IPS-11a (cell line): ENCODE data around the gene SMCO1.
A peak's percentile ranks its signal among the peaks of the same experiment; 100 is the strongest.
"Not testable (repeated sequence)": the region's sequence is repeated elsewhere in the genome, so short reads cannot be mapped to it uniquely, and the experiment has no call there.

Source experiments
- H3K4me3 ChIP-seq: one replicate; pipeline ENCODE4 v1.5.1; 2013; ENCODE audit warnings: low read depth, low read length, control low read depth

SMCO1 gene

DNA sequence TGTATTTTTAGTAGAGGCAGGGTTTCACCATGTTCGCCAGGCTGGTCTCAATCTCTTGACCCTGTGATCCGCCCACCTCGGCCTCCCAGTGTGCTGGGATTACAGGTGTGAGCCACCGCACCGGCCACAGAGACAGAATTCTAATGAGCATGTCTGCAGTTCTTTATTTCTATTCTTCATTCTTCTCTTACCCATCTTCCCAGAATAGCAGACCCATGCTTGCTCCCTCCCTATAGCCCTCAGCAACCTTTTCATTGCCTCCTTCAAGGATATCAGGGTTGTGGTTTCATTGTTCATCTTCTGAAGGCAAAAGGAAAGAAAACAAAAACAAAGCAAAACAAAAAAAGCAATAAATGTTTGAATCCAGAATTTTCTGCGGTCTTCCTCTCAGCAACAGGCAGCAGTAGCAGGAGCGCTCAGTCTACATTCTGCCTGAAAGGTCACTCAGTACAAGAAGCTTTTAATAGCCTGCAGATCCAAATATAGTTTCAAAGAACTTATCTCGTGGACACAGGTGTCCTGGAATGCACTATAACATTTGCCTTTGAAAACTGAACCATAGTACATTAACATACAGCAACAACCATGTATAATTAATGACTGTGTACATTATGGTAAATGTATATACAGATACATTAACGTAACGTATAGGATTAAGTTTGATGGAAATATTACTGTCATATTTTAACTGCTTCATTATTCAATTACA is at the start of gene SMCO1:
Gene SMCO1 (minus strand): TSS at position 434 of the 709 bp plus-strand sequence. CDS start 137 bp downstream, at position 297.
- no peak within 1 kb of the TSS for H3K4me3 ChIP-seq

- H3K4me3 ChIP-seq = no peak overlapping the region
These were observed 48.6 kb upstream of the SMCO1 start for GRCh38 chr3:196563721-196564225.

DNA sequence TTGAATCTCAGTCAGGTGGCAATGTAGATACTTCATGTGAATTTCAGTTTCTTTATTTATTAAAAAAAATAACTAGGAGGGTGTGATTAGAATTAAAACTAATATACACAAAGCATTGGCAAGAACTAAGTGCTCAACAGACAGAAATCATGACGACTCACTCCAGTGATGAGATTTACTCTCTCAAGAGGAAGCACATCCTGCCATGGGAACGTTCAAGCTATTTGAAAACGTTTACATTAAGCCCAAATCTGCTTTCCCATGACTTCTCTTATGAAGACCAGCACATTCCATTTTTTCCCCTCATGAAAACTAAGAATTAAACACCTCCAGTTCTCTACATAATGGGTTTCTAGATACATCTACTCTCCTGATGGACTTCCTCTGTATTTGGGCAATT is 44.7 kb upstream of the SMCO1 start:
- H3K4me3 ChIP-seq = no peak overlapping the region

DNA sequence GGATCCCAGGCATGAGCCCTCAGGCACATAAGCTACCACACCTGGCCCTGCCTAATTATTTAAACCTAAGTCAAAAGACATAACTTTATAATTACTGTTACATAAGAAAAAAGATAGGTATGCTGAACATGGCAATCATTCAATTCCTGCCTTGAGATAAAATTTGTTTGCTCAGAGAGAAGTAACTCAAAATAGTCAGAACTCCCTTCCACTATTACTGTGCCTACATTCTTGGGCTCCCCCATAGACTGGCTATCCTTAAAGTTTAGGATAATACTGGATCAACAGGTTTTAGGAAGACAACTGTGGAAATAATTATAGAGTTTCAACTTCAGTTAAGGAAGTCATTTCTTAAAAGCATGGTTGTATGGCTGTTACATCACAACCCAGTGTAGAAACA is 43.3 kb upstream of the SMCO1 start:
- no peak overlapping the region for H3K4me3 ChIP-seq

DNA sequence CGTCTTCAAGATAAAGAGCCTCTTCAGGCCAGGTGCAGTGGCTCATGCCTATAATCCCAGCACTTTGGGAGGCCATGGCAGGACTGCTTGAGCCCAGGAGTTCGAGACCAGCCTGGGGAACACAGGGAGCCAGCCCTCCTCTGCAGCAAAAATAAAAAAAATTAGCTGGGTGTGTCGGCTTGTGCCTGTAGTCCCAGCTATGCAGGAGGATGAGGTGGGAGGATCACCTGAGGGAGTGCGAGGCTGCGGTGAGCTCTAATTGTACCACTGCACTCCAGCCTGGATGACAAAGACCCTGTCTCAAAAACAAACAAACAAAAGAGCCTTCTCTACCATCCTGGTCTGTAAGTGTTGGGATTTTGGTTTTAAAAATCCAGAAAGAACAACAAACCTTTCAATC is 42.1 kb upstream of the SMCO1 start:
- no peak overlapping the region for H3K4me3 ChIP-seq

DNA sequence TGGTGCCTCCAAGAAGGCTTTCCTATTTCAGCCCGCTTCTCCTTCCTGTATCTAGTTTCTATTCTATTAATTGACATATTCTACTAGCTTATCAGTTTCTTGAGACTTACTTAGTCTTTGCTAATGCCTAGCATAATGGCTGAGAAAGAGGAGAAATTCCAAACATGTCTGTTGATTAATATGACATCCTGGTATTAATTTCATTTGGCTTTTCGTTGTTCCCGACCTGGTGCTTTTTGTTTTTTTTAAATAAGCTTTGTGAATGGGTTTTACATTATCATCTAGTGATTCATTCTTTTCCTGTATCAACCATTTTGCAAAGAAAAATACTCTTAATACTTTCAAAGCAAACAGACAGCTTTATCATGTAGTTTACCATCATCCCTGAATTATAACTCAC is 40.1 kb upstream of the SMCO1 start:
- no peak overlapping the region for H3K4me3 ChIP-seq

- no peak overlapping the region for H3K4me3 ChIP-seq
These were observed 39.1 kb upstream of the SMCO1 start for GRCh38 chr3:196554205-196554604.

DNA sequence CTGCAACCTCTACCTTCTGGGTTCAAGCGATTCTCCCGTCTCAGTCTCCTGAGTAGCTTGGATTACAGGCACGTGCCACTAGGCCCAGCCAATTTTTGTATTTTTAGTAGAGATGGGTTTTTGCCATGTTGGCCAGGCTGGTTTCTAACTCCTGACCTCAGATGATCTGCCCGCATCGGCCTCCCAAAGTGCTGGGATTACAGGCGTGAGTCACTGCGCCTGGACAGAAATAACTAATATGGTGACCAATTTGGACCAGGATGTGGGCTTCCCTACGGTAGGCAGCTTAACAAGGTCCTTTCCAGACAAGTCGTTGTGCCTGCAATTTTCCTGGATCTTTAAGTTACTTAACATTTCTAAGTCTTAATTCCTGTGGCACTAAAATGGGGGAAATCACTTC is 38.4 kb upstream of the SMCO1 start:
- H3K4me3 ChIP-seq = no peak overlapping the region

DNA sequence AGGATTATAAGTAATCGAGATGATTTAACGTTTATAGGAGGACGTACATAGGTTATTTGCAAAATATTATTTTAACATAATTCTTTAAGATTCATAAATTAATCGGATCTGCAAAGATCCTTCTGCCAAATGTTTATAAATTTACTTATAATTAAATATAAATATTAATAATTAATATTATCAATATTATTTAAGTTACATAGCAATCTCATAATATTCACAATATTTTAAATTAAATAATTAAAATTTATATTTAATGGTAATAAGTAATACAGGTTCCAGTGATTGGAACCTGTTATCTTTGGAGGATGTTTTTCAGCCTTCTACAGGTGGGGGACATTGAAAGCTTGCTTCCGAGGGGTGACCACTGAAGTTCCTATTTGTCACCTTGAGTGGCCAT is 37.1 kb upstream of the SMCO1 start:
- no peak overlapping the region for H3K4me3 ChIP-seq

DNA sequence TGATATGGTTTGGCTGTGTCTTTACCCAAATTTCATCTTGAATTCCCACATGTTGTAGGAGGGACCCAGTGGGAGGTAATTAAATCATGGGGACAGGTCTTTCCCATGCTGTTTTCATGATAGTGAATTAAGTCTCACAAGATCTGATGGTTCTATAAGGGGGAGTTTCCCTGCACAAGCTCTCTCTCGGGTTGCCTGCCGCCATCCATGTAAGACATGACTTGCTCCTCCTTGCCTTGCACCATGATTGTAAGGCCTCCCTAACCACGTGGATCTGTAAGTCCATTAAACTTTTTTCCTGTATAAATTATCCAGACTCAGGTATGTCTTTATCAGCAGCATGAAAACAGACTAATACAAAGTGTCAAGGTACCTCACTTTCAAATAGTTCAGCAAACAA is 35.0 kb upstream of the SMCO1 start:
- not testable (repeated sequence) for H3K4me3 ChIP-seq

GRCh38 chr3:196549312-196549711 is 34.2 kb upstream of the SMCO1 start:
- H3K4me3 ChIP-seq = not testable (repeated sequence)

DNA sequence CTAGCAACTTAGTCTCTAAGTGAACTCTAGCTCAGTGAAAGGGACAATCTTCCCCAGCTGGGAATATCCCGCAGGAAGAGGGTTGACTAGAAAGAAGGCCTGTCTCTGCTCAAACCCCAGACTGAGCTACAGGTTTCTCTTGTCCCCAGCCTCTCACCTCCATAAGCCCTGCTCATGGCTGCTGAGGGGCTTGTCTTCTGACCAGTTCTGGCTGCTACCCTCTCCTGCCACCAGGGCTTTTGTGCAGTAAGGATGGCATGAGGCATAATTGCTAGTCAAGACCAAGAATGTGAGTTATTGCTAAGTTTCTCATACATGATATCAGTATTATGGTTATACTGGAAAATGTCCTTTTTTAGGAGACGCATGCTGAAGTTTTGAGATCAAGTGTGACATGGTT is 31.9 kb upstream of the SMCO1 start:
- no peak overlapping the region for H3K4me3 ChIP-seq

GRCh38 chr3:196546537-196546936 is 31.4 kb upstream of the SMCO1 start:
- H3K4me3 ChIP-seq = no peak overlapping the region

- no peak overlapping the region for H3K4me3 ChIP-seq
These were observed 29.4 kb upstream of the SMCO1 start for GRCh38 chr3:196544491-196544992.

- H3K4me3 ChIP-seq = no peak overlapping the region
These were observed 26.7 kb upstream of the SMCO1 start for GRCh38 chr3:196541684-196542445.

DNA sequence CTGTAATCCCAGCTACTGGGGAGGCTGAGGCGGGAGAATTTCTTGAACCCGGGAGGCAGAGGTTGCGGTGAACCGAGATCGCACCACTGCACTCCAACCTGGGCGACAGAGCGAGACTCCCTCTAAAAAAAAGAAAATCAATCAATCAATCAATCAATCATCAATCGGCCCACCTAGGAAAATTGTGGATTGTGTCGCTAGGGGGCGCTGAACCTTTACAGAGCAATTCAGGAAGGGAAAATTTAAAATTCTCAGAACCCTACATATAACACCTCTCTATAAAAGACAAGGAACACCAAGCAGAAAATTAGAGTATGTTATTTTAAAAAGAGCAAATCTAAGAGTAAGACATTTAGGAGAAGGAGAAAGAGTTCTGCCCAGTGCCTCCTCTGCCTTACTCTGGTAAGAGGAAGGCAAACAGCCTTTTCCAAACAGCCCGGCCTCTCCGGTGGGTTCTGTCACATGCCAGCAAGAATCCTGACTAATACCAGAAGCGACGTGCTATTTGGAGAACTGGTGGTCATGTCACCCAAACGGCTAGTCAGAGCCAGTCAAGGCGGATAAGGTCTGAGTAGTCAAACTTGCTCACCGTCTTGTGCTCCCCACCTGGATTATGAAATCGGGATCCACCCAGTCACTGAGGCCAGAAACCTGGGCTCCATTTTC is 22.3 kb upstream of the SMCO1 start:
- no peak overlapping the region for H3K4me3 ChIP-seq

GRCh38 chr3:196533260-196533681 is 18.1 kb upstream of the SMCO1 start:
- H3K4me3 ChIP-seq = no peak overlapping the region

- no peak overlapping the region for H3K4me3 ChIP-seq
These were observed 16.3 kb upstream of the SMCO1 start for GRCh38 chr3:196531418-196531817.

DNA sequence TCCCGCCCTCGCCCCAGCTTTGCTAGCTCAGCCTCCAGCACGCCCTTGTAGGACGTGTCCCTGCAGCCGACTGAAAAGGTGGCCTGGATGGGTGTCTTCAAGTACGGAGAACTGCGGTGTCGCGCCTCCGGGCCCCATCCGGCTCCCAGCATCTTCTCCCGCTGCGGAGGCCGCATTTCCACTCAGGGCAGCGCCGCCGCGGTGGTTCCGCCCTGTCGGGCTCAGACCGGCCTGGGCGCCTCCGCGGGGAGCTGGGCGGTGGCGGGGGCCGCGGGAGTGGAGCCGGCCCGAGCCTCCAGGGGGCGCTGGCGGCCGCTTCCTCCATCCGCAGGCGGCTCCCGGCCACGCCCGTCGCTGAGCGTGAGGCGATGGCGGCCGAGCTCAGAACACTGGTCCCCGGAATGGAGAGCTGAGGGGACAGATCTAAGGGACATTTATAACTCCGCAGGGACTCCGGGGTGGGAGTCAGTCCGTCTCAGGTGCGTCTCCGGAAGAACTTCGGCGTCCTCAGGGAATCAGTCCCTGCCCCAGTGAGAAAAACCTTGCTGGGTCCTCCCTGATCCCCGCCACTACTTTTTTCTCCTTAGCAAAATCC is 13.6 kb upstream of the SMCO1 start:
- H3K4me3 ChIP-seq = peak overlapping the region; percentile 30

GRCh38 chr3:196525141-196525540 is 10.0 kb upstream of the SMCO1 start:
- no peak overlapping the region for H3K4me3 ChIP-seq

DNA sequence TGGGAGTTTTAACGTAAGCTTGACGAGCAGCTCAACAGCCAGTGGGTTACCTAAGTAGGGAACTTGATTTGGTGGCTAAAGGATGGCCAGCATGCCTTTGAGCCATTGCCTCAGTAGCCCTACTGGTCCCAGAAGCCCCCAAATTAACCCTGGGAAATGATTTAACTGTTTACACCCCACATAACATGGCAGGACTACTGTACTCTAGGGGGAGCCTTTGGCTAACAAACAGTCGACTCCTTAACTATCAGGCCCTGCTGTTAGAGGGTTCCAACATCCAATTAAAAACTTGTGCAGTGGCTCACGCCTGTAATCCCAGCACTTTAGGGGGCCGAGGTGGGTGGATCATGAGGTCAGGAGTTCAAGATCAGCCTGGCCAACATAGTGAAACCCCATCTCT is 9.4 kb upstream of the SMCO1 start:
- no peak overlapping the region for H3K4me3 ChIP-seq
